HG03066 (cell line): ENCODE results near the gene CFL1.
"Not testable (repeated sequence)": the region's sequence is repeated elsewhere in the genome, so short reads cannot be mapped to it uniquely, and the experiment has no call there.

Experiments
- ATAC-seq: cut with Tn5 transposase; IDR thresholded peaks from one replicate; pipeline ENCODE4 v1.9.1; 2021; ENCODE audit warnings: low read depth; ENCODE audit not compliant: unreplicated experiment

CFL1 gene

GRCh38 chr11:65857853-65858680, at the start of gene CFL1:
Gene CFL1, minus strand, starts transcription at chr11:65858180. Its CDS starts 81 bp downstream, at chr11:65858099.
- peak; percentile 46 for ATAC-seq

- no peak for ATAC-seq
Measured at GRCh38 chr11:65906602-65907001, 48.6 kb upstream of the CFL1 start.

GRCh38 chr11:65903715-65904114, 45.7 kb upstream of the CFL1 start:
- no peak for ATAC-seq

GRCh38 chr11:65903068-65903481, 45.1 kb upstream of the CFL1 start:
- ATAC-seq = no peak

- no peak for ATAC-seq
Measured at GRCh38 chr11:65900899-65901180, 42.9 kb upstream of the CFL1 start.

- peak; percentile 77 for ATAC-seq
Measured at GRCh38 chr11:65900125-65900898, 42.3 kb upstream of the CFL1 start, which contains the start of gene FOSL1. Gene FOSL1, minus strand, starts transcription at chr11:65900388. Its CDS starts 49 bp downstream, at chr11:65900339.

GRCh38 chr11:65899356-65900124, 41.6 kb upstream of the CFL1 start:
- ATAC-seq = no peak

GRCh38 chr11:65898656-65899355, 40.8 kb upstream of the CFL1 start:
- ATAC-seq = no peak

- no peak for ATAC-seq
Measured at GRCh38 chr11:65897020-65897471, 39.1 kb upstream of the CFL1 start.

- ATAC-seq = no peak
Measured at GRCh38 chr11:65896034-65896999, 38.3 kb upstream of the CFL1 start.

- ATAC-seq = no peak
Measured at GRCh38 chr11:65895482-65895981, 37.6 kb upstream of the CFL1 start.

- ATAC-seq = no peak
Measured at GRCh38 chr11:65894034-65894591, 36.1 kb upstream of the CFL1 start.

- no peak for ATAC-seq
Measured at GRCh38 chr11:65892661-65893317, 34.8 kb upstream of the CFL1 start.

GRCh38 chr11:65892137-65892540, 34.2 kb upstream of the CFL1 start:
- not testable (repeated sequence) for ATAC-seq

GRCh38 chr11:65891219-65892136, 33.5 kb upstream of the CFL1 start:
- ATAC-seq = no peak

GRCh38 chr11:65890324-65891218, 32.6 kb upstream of the CFL1 start, which contains the start of gene CCDC85B:
Gene CCDC85B, plus strand, starts transcription at chr11:65890673. Its CDS starts 111 bp downstream, at chr11:65890784.
- peak; percentile 51 for ATAC-seq
